Measurements from ENCODE around the gene FAM13C.

Gene FAM13C

DNA sequence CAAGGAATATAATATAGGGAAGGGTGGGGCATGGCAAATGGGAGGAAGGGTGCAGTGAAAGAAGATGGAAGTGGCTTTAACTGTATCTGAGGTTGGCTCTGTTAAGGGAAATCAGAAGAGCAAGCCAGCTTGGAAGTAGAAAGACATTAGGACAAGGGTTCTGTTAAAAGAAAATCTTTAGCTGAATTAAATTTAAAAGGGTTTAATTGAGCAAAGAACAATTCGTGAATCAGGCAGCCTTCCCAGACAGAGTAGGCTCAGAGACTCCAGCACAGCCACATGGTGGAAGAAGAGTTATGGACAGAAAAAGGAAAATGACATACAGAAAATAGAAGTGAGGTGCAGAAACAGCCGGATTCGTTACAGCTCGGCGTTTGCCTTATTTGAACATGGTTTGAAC, 42.0 kb downstream of the FAM13C start:
- H2AK5ac ChIP-seq (ENCODE audit: low read depth, low read length): no peak overlapping the region
- H2BK120ac ChIP-seq (ENCODE audit: low read depth, low read length): no peak overlapping the region
- no peaks in the 10 kb centered on the region for H3K79me1 ChIP-seq (ENCODE audit: low read depth, low read length)
- peaks cover 0 to 4% of the 10 kb centered on the region in 2 donors for H3K4me1 ChIP-seq (ENCODE audit: control insufficient read depth in 2 of 2, insufficient read depth in 1 of 2, low read depth in 1 of 2, low read length in 2 of 2)
- H4K91ac ChIP-seq (ENCODE audit: low read depth, low read length, poor library complexity): no peak overlapping the region
- H3K18ac ChIP-seq (ENCODE audit: low read length): no peak overlapping the region
- no peak overlapping the region for H3K4me3 ChIP-seq (ENCODE audit: low read length in 2 of 2)
- H2BK12ac ChIP-seq (ENCODE audit: low read length): no peak overlapping the region
- no peak overlapping the region for H3K27ac ChIP-seq (replicated peaks; ENCODE audit: low read length)
- no peak overlapping the region for H2BK5ac ChIP-seq (ENCODE audit: low read length)
- H3K4me2 ChIP-seq (ENCODE audit: insufficient read depth, low read length, poor library complexity, severe bottlenecking): no peak overlapping the region
- no peak overlapping the region for H4K8ac ChIP-seq (ENCODE audit: low read depth, low read length)
- no peak overlapping the region for H2BK15ac ChIP-seq (ENCODE audit: low read length)
- H3K14ac ChIP-seq (ENCODE audit: low read length): no peak overlapping the region
- H3K23ac ChIP-seq (ENCODE audit: low read depth, low read length, poor library complexity): no peak overlapping the region
- H2AFZ ChIP-seq (ENCODE audit: low read length): no peak overlapping the region
- no peak overlapping the region for H3K4ac ChIP-seq (ENCODE audit: low read length)
- H3K36me3 ChIP-seq (replicated peaks in 1 of 2; ENCODE audit: control insufficient read depth in 2 of 2, insufficient read depth in 2 of 2, low read length in 2 of 2): peaks cover 0 to 7% of the 10 kb centered on the region in 2 donors
- DNase-seq (ENCODE audit: low spot score): no peak
- WGBS, 2 donors (ENCODE audit: extremely low coverage in 2 of 2, insufficient read length in 2 of 2, insufficient replicate concordance in 1 of 2): no CpG with 5 or more reads among the region's 5 CpGs
- H3K9ac ChIP-seq (ENCODE audit: low read depth, low read length, poor library complexity): no peak overlapping the region
- H3K9me3 ChIP-seq (replicated peaks in 1 of 2; ENCODE audit: control insufficient read depth in 2 of 2, insufficient read depth in 1 of 2, low read depth in 1 of 2, low read length in 2 of 2): peaks cover 0 to 2% of the 10 kb centered on the region in 2 donors
- H3K27me3 ChIP-seq (ENCODE audit: control insufficient read depth in 3 of 3, insufficient read depth in 3 of 3, low read depth in 1 of 3, low read length in 3 of 3): no peaks in the 10 kb centered on the region

DNA sequence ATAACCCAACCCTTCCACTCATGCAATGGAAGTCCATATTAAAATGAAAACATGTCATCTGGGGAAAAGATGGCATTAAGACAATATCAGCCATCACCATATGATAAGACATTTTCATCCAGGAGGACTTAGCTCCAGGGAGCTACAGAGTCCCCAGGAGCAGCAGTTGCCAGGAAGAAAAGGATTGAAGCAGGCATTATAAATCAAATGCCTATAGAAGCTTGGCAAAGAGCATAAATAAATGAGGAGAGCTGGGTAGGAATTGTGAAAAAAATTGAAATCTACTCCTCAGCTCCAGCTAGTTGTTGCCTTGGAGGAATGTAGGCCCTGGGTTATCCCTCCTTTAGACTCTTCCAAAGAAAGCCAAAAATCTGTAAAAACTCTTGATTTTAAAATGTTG, 42.5 kb downstream of the FAM13C start:
- Histone ChIP-seq H3K79me1 (ENCODE audit: low read depth, low read length) (no peaks in the 10 kb centered on the region), H3K36me3 (replicated peaks in 1 of 2; ENCODE audit: control insufficient read depth in 2 of 2, insufficient read depth in 2 of 2, low read length in 2 of 2) (peaks cover 0 to 7% of the 10 kb centered on the region in 2 donors), H3K14ac (ENCODE audit: low read length) (no peak overlapping the region), H2BK12ac (ENCODE audit: low read length) (no peak overlapping the region), H3K27ac (replicated peaks; ENCODE audit: low read length) (no peak overlapping the region), H2AK5ac (ENCODE audit: low read depth, low read length) (no peak overlapping the region), H3K4ac (ENCODE audit: low read length) (no peak overlapping the region), H3K9ac (ENCODE audit: low read depth, low read length, poor library complexity) (no peak overlapping the region), H4K91ac (ENCODE audit: low read depth, low read length, poor library complexity) (no peak overlapping the region), H2AFZ (ENCODE audit: low read length) (peak overlapping the region; percentile 28), H3K4me3 (ENCODE audit: low read length in 2 of 2) (no peak overlapping the region), H4K8ac (ENCODE audit: low read depth, low read length) (no peak overlapping the region), H3K4me2 (ENCODE audit: insufficient read depth, low read length, poor library complexity, severe bottlenecking) (no peak overlapping the region), H3K27me3 (ENCODE audit: control insufficient read depth in 3 of 3, insufficient read depth in 3 of 3, low read depth in 1 of 3, low read length in 3 of 3) (no peaks in the 10 kb centered on the region), H2BK5ac (ENCODE audit: low read length) (no peak overlapping the region), H3K9me3 (replicated peaks in 1 of 2; ENCODE audit: control insufficient read depth in 2 of 2, insufficient read depth in 1 of 2, low read depth in 1 of 2, low read length in 2 of 2) (peaks cover 0 to 2% of the 10 kb centered on the region in 2 donors), H3K18ac (ENCODE audit: low read length) (no peak overlapping the region), H3K4me1 (ENCODE audit: control insufficient read depth in 2 of 2, insufficient read depth in 1 of 2, low read depth in 1 of 2, low read length in 2 of 2) (peaks cover 0 to 4% of the 10 kb centered on the region in 2 donors), H2BK15ac (ENCODE audit: low read length) (no peak overlapping the region), H2BK120ac (ENCODE audit: low read depth, low read length) (no peak overlapping the region), H3K23ac (ENCODE audit: low read depth, low read length, poor library complexity) (no peak overlapping the region)
- DNase-seq (ENCODE audit: low spot score): no peak

DNA sequence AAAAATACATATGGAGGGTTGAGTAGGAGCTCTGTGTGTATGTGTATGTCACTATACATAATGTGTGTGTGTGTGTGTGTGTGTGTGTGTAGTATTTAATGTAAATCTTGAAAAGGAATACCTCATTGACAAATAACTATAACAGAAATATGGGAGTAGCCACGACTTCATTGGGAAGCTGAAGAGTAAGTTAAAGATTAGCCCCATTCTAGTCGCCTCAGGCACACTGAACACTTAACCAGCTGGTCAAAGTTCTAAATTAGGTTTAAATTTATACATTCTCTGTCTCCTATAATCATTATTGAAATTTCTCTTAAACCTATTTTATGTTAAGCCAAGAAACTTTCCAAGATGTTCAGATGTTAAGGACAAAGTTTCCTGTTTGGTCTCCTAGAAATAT, 45.3 kb downstream of the FAM13C start:
- Histone ChIP-seq H3K79me1 (ENCODE audit: low read depth, low read length) (no peaks in the 10 kb centered on the region), H2BK12ac (ENCODE audit: low read length) (no peak overlapping the region), H2BK15ac (ENCODE audit: low read length) (no peak overlapping the region), H3K4ac (ENCODE audit: low read length) (no peak overlapping the region), H4K8ac (ENCODE audit: low read depth, low read length) (no peak overlapping the region), H3K14ac (ENCODE audit: low read length) (no peak overlapping the region), H4K91ac (ENCODE audit: low read depth, low read length, poor library complexity) (no peak overlapping the region), H3K4me1 (ENCODE audit: control insufficient read depth in 2 of 2, insufficient read depth in 1 of 2, low read depth in 1 of 2, low read length in 2 of 2) (peaks cover 0 to 4% of the 10 kb centered on the region in 2 donors), H3K9me3 (replicated peaks in 1 of 2; ENCODE audit: control insufficient read depth in 2 of 2, insufficient read depth in 1 of 2, low read depth in 1 of 2, low read length in 2 of 2) (no peaks in the 10 kb centered on the region), H3K27ac (replicated peaks; ENCODE audit: low read length) (no peak overlapping the region), H2AFZ (ENCODE audit: low read length) (no peak overlapping the region), H3K18ac (ENCODE audit: low read length) (no peak overlapping the region), H3K36me3 (replicated peaks in 1 of 2; ENCODE audit: control insufficient read depth in 2 of 2, insufficient read depth in 2 of 2, low read length in 2 of 2) (peaks cover 0 to 2% of the 10 kb centered on the region in 2 donors), H2BK120ac (ENCODE audit: low read depth, low read length) (no peak overlapping the region), H3K4me3 (ENCODE audit: low read length in 2 of 2) (no peak overlapping the region), H3K23ac (ENCODE audit: low read depth, low read length, poor library complexity) (no peak overlapping the region), H3K27me3 (ENCODE audit: control insufficient read depth in 3 of 3, insufficient read depth in 3 of 3, low read depth in 1 of 3, low read length in 3 of 3) (no peaks in the 10 kb centered on the region), H2BK5ac (ENCODE audit: low read length) (no peak overlapping the region), H3K9ac (ENCODE audit: low read depth, low read length, poor library complexity) (no peak overlapping the region), H3K4me2 (ENCODE audit: insufficient read depth, low read length, poor library complexity, severe bottlenecking) (no peak overlapping the region), H2AK5ac (ENCODE audit: low read depth, low read length) (no peak overlapping the region)
- WGBS, 2 donors (ENCODE audit: extremely low coverage in 2 of 2, insufficient read length in 2 of 2, insufficient replicate concordance in 1 of 2): no CpG with 5 or more reads among the region's 2 CpGs
- DNase-seq (ENCODE audit: low spot score): no peak

DNA sequence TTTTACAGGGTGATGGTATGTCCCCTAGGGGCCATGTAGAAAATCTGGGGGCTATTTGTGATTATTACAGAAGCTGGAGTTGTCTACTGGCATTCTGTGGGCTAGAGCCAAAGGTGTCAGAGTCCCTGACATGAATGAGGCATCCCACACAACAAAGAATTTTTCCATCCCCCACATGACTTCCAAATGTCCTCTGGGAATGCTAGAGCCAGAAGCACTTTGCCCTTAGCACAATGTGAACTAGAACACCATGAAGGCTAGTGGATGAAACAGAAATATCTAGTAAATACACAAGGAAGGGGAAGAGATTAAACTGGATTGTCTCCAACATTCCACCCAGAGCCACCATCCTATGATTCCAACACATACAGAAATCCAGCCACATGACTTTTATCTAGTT, 46.9 kb downstream of the FAM13C start:
- Histone ChIP-seq H3K9ac (ENCODE audit: low read depth, low read length, poor library complexity) (no peak overlapping the region), H3K4ac (ENCODE audit: low read length) (no peak overlapping the region), H3K9me3 (replicated peaks in 1 of 2; ENCODE audit: control insufficient read depth in 2 of 2, insufficient read depth in 1 of 2, low read depth in 1 of 2, low read length in 2 of 2) (no peaks in the 10 kb centered on the region), H3K14ac (ENCODE audit: low read length) (no peak overlapping the region), H3K27me3 (ENCODE audit: control insufficient read depth in 3 of 3, insufficient read depth in 3 of 3, low read depth in 1 of 3, low read length in 3 of 3) (no peaks in the 10 kb centered on the region), H2AK5ac (ENCODE audit: low read depth, low read length) (no peak overlapping the region), H3K79me1 (ENCODE audit: low read depth, low read length) (no peaks in the 10 kb centered on the region), H3K4me1 (ENCODE audit: control insufficient read depth in 2 of 2, insufficient read depth in 1 of 2, low read depth in 1 of 2, low read length in 2 of 2) (peaks cover 0 to 4% of the 10 kb centered on the region in 2 donors), H3K27ac (replicated peaks; ENCODE audit: low read length) (no peak overlapping the region), H2BK12ac (ENCODE audit: low read length) (no peak overlapping the region), H3K36me3 (replicated peaks in 1 of 2; ENCODE audit: control insufficient read depth in 2 of 2, insufficient read depth in 2 of 2, low read length in 2 of 2) (peaks cover 0 to 2% of the 10 kb centered on the region in 2 donors), H4K91ac (ENCODE audit: low read depth, low read length, poor library complexity) (no peak overlapping the region), H3K23ac (ENCODE audit: low read depth, low read length, poor library complexity) (no peak overlapping the region), H2BK5ac (ENCODE audit: low read length) (no peak overlapping the region), H2AFZ (ENCODE audit: low read length) (no peak overlapping the region), H4K8ac (ENCODE audit: low read depth, low read length) (no peak overlapping the region), H2BK15ac (ENCODE audit: low read length) (no peak overlapping the region), H3K4me3 (ENCODE audit: low read length in 2 of 2) (no peak overlapping the region), H3K18ac (ENCODE audit: low read length) (no peak overlapping the region), H3K4me2 (ENCODE audit: insufficient read depth, low read length, poor library complexity, severe bottlenecking) (no peak overlapping the region), H2BK120ac (ENCODE audit: low read depth, low read length) (no peak overlapping the region)
- no peak for DNase-seq (ENCODE audit: low spot score)

Measured in neuronal stem cell (in vitro differentiated cells).